Astrocyte (in vitro differentiated cells and primary cell): Measurements from ENCODE around the gene ENO3. TPM values are rescaled to one million over a fixed set of nuclear protein-coding genes. Genes with fewer than 3 reads are reported as not detected.

Experiments
- DNase-seq: peaks from one replicate; pipeline ENCODE4 v3.0.0-alpha.2; 2010; ENCODE audit warnings: low read depth
- FAIRE-seq: peaks from 2 replicates; lab custom pipeline; 2011; peaks lifted over from hg19 to GRCh38; lab: Jason Lieb, UNC
- H2AFZ ChIP-seq: 2 replicates; pipeline ENCODE4 v1.6.0; 2012; ENCODE audit warnings: low read depth, low read length, inconsistent platforms
- H3K27ac ChIP-seq: 2 replicates; pipeline ENCODE4 v1.5.1; 2011; ENCODE audit warnings: low read depth, low read length, inconsistent platforms
- H3K27me3 ChIP-seq: 2 replicates; pipeline ENCODE4 v1.6.0; 2011; ENCODE audit warnings: low read length, inconsistent platforms; ENCODE audit not compliant: insufficient read depth
- H3K36me3 ChIP-seq: 2 replicates; pipeline ENCODE4 v1.5.1; 2011; ENCODE audit warnings: low read length, inconsistent platforms; ENCODE audit not compliant: insufficient read depth
- H3K4me1 ChIP-seq: 2 replicates; pipeline ENCODE4 v1.5.1; 2011; ENCODE audit warnings: low read length, inconsistent platforms; ENCODE audit not compliant: insufficient read depth
- H3K4me2 ChIP-seq: 2 replicates; pipeline ENCODE4 v1.6.0; 2012; ENCODE audit warnings: low read length, inconsistent platforms
- H3K4me3 ChIP-seq: 2 replicates; pipeline ENCODE4 v1.5.1; 2011; ENCODE audit warnings: low read depth, mild to moderate bottlenecking, low read length, inconsistent platforms; ENCODE audit not compliant: insufficient read depth
- H3K79me2 ChIP-seq: 2 replicates; pipeline ENCODE4 v1.6.0; 2012; ENCODE audit warnings: mild to moderate bottlenecking, low read length, inconsistent platforms; ENCODE audit not compliant: insufficient read depth
- H3K9ac ChIP-seq: 2 replicates; pipeline ENCODE4 v1.6.0; 2012; ENCODE audit warnings: mild to moderate bottlenecking, low read length, inconsistent platforms
- H3K9me3 ChIP-seq: 2 replicates; pipeline ENCODE4 v1.5.1; 2012; ENCODE audit warnings: low read depth, mild to moderate bottlenecking, low read length, inconsistent platforms; ENCODE audit not compliant: insufficient read depth
- H4K20me1 ChIP-seq: 2 replicates; pipeline ENCODE4 v1.6.0; 2012; ENCODE audit warnings: low read length, inconsistent platforms; ENCODE audit not compliant: insufficient read depth
- H3K27ac Mint-ChIP-seq: one replicate; pipeline ENCODE4 v1.8.0; 2021; ENCODE audit warnings: mild to moderate bottlenecking, mixed read lengths; ENCODE audit not compliant: unreplicated experiment
- H3K27me3 Mint-ChIP-seq: one replicate; pipeline ENCODE4 v1.8.0; 2021; ENCODE audit warnings: low read depth, mixed read lengths; ENCODE audit not compliant: unreplicated experiment
- H3K36me3 Mint-ChIP-seq: one replicate; pipeline ENCODE4 v1.8.0; 2021; ENCODE audit warnings: low read depth, mixed read lengths; ENCODE audit not compliant: unreplicated experiment
- H3K4me1 Mint-ChIP-seq: one replicate; pipeline ENCODE4 v1.8.0; 2021; ENCODE audit warnings: low read depth, mixed read lengths; ENCODE audit not compliant: unreplicated experiment
- H3K4me3 Mint-ChIP-seq: one replicate; pipeline ENCODE4 v1.8.0; 2021; ENCODE audit warnings: mild to moderate bottlenecking, moderate library complexity, mixed read lengths; ENCODE audit not compliant: unreplicated experiment
- H3K9me3 Mint-ChIP-seq: one replicate; pipeline ENCODE4 v1.8.0; 2021; ENCODE audit warnings: mild to moderate bottlenecking, mixed read lengths; ENCODE audit not compliant: unreplicated experiment
- CTCF ChIP-seq: IDR thresholded peaks from 2 replicates; pipeline ENCODE4 v1.5.1; 2011; ENCODE audit warnings: low read depth, mild to moderate bottlenecking, inconsistent platforms, low read length, moderate library complexity; ENCODE audit not compliant: insufficient read depth
- EZH2 ChIP-seq: IDR thresholded peaks from 2 replicates; pipeline ENCODE4 v1.6.1; 2012; ENCODE audit warnings: mild to moderate bottlenecking, low read length, inconsistent platforms; ENCODE audit not compliant: insufficient read depth
- total RNA-seq: library from RNA; stranded (reverse); gene quantifications from 2 replicates; pipeline ENCODE4 v1.2.1, GENCODE V29; 2021

Gene ENO3
- total RNA-seq, 1 donor from 2014 or later = 20.4 TPM

DNA sequence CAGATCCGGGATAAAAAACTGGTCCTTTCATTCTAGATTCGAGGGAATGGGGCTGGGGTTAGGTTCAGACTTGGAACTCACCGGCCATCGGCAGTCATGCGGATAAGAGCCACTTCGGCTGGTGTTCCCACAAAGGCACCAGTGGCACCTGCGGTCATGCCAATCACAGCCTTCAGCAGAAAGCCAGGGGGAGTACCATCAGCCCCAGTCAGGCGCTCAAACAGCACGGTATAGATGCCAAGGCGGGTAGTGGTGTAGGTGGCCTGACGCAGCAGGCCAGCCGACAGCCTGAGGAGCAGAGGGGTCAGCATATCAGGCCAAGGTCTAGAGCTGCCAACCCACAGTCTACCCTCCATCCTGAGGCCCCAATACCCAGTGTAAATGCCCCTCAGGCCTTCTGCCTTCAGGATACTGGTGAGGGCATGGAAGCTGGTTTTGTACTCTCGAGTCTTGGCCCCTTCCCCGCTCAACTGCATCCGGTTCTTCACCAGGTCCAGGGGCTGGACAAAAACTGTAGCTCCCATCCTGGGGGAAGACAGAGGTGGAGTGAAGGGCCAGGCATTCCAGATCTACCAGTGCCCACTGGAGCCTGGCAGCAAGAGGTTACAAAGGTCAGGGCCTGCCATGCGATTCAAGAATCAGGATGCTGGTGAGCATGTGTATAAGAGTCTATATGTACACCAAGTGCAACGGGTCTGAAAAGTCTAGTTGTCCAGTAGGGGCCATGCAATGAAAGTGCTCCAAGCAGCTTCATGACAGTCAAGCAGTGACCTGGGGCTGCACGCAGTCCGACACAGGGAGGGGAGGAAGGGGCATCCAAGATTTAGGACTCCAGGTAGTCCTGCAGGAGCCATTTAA is 12.0 kb upstream of the ENO3 start:
- peaks cover 2% of the 10 kb centered on the region for H3K9me3 Mint-ChIP-seq
- no peaks in the 10 kb centered on the region for H3K27me3 Mint-ChIP-seq
- FAIRE-seq (no peak), DNase-seq (no peak)
- peak overlapping the region; percentile 88 for H3K27ac Mint-ChIP-seq
- peak overlapping the region; percentile 95 for H3K4me3 Mint-ChIP-seq
- peaks cover 56% of the 10 kb centered on the region for H3K79me2 ChIP-seq
- H3K4me3 ChIP-seq = peak overlapping the region; percentile 85
- peaks cover 14% of the 10 kb centered on the region for H3K36me3 ChIP-seq
- peaks cover 26% of the 10 kb centered on the region for H3K4me1 ChIP-seq
- peaks cover 27% of the 10 kb centered on the region for H4K20me1 ChIP-seq
- H3K9me3 ChIP-seq = no peaks in the 10 kb centered on the region
- peaks cover 28% of the 10 kb centered on the region for H3K4me1 Mint-ChIP-seq
- H3K27me3 ChIP-seq = no peaks in the 10 kb centered on the region
- no peak overlapping the region for H2AFZ ChIP-seq
- TF ChIP-seq CTCF (no peak), EZH2 (no peak)
- H3K4me2 ChIP-seq = peak overlapping the region; percentile 97
- H3K36me3 Mint-ChIP-seq = peaks cover 10% of the 10 kb centered on the region
- H3K27ac ChIP-seq = peak overlapping the region; percentile 96
- H3K9ac ChIP-seq = peak overlapping the region; percentile 97

- H3K4me3 Mint-ChIP-seq = peak overlapping the region; percentile 95
- TF ChIP-seq CTCF (no peak), EZH2 (no peak)
- H3K4me3 ChIP-seq = peak overlapping the region; percentile 85
- peaks cover 23% of the 10 kb centered on the region for H3K4me1 ChIP-seq
- H4K20me1 ChIP-seq = peaks cover 32% of the 10 kb centered on the region
- peak overlapping the region; percentile 97 for H3K9ac ChIP-seq
- peaks cover 26% of the 10 kb centered on the region for H3K4me1 Mint-ChIP-seq
- peak overlapping the region; percentile 96 for H3K27ac ChIP-seq
- peak overlapping the region; percentile 97 for H3K4me2 ChIP-seq
- no peak for FAIRE-seq
- no peaks in the 10 kb centered on the region for H3K9me3 ChIP-seq
- no peaks in the 10 kb centered on the region for H3K27me3 ChIP-seq
- H3K36me3 Mint-ChIP-seq = peaks cover 10% of the 10 kb centered on the region
- H3K27ac Mint-ChIP-seq = peak overlapping the region; percentile 88
- peaks cover 61% of the 10 kb centered on the region for H3K79me2 ChIP-seq
- no peak for DNase-seq
- peaks cover 20% of the 10 kb centered on the region for H3K36me3 ChIP-seq
- peaks cover 2% of the 10 kb centered on the region for H3K9me3 Mint-ChIP-seq
- H2AFZ ChIP-seq = peak overlapping the region; percentile 68
- H3K27me3 Mint-ChIP-seq = no peaks in the 10 kb centered on the region
Observed at GRCh38 chr17:4939546-4939795, 11.4 kb upstream of the ENO3 start.
